Activated CD4-positive, CD25-positive, alpha-beta regulatory T cell treated with anti-CD3 and anti-CD28 coated beads, Interleukin-2, amount 50 U/mL, for 16 hours (primary cell): Measurements from ENCODE around the gene THSD4.
"Not testable (repeated sequence)": the region's sequence is repeated elsewhere in the genome, so short reads cannot be mapped to it uniquely, and the experiment has no call there.

Experiments
- DNase-seq: peaks from one replicate; pipeline ENCODE4 v3.0.0-alpha.2; 2020; ENCODE audit warnings: low read depth, low spot score

The THSD4 gene

GRCh38 chr15:71187078-71187477 lies 71.8 kb downstream of the THSD4 start:
- DNase-seq: no peak

DNA sequence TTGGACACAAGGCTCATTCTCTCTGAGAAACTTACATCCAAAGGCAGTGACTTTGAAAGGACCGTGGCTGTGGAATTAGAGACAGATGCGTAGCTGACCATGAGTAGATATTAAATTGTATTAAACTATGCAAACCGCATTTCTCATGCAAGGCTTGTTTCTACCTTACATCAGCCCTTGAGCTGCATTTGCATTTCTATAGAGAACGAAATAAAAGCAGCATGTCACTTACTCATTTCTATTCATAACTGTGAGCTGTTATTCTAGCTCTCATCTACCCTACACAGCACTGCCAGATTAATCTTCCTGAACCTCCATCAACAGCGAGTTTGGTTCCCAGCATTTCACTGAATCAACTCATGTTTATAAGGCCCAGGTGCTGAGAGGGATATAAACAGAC lies 72.3 kb downstream of the THSD4 start:
- DNase-seq: no peak

DNA sequence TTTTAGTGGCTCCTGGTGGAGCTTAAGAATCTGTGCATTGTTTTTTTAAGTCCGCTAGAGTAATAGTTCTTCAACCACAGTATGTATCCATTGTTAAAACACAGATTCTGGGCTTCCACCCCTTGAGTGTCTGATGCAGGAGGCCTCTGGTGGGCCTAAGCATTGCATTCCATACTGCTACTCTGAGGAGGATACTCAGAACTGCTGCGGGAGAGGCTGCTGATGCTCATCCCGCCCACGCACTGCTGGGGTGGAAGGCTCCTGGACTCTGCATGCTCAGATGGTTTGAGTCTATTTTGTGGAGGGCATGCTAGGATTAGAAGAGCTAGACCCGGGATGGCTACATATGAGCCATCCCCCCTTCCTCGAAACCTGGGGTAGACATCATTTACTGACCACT lies 74.4 kb downstream of the THSD4 start:
- no peak for DNase-seq

DNA sequence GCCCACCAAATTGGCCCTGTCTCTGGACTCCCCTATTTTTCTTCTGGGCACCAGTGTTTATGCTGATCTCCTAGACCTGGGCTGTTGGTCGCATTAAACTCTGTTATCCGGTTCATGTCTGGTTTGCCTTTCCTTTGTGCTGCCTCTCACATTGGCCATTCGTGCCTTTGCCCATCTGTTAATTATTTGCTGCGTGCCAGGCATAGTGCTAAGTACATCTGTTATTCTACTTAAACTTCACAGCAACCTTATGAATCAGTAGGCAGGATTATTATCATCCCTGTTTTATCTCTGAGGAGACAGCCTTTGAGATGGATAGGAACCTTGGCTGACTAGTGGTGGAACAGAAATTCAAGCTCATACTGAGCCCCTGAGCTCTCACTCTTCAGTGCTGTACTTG lies 76.0 kb downstream of the THSD4 start:
- no peak for DNase-seq

- DNase-seq: no peak
Observed at GRCh38 chr15:71192816-71193215, 77.5 kb downstream of the THSD4 start.

DNA sequence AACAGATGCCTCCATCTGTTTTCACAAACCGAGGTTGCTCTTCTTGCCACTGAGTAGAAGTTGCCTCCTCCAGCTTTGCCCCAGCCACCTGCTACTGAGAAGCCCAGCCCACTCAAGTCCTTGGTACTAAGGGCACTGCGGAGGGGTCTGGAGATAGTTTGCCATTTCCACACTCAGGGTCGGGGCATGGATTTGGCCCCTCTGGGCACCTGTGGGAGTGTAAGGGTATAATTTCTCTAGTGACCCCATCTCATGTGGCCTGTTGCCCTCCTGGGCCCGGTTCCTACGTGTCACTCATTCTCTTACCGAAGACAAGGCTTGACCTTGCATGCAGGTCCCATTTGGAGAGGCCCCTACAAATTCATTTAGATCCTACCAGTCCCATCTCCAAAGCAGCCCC lies 79.0 kb downstream of the THSD4 start:
- DNase-seq: no peak

GRCh38 chr15:71195242-71195641 lies 80.0 kb downstream of the THSD4 start:
- DNase-seq: no peak

GRCh38 chr15:71197620-71198019 lies 82.3 kb downstream of the THSD4 start:
- DNase-seq: no peak

DNA sequence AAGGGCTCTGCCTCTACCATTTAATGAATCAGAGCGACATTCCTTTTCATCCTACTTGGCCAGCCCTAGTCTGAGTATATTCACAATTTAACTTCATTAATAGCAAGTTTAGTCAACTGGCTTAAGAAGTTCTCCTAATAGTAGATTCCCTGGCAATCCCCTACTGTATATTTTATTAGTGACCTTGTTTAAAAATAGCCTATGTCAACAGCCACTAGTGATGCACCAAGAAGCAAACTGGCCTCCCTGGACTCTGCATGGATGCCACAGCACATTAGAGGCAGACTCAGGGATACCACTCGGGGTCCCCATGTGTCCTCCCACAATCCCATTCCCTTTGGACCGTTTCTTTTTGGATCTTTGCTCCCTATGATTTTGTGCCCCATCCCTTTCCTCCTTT lies 83.6 kb downstream of the THSD4 start:
- DNase-seq: no peak

DNA sequence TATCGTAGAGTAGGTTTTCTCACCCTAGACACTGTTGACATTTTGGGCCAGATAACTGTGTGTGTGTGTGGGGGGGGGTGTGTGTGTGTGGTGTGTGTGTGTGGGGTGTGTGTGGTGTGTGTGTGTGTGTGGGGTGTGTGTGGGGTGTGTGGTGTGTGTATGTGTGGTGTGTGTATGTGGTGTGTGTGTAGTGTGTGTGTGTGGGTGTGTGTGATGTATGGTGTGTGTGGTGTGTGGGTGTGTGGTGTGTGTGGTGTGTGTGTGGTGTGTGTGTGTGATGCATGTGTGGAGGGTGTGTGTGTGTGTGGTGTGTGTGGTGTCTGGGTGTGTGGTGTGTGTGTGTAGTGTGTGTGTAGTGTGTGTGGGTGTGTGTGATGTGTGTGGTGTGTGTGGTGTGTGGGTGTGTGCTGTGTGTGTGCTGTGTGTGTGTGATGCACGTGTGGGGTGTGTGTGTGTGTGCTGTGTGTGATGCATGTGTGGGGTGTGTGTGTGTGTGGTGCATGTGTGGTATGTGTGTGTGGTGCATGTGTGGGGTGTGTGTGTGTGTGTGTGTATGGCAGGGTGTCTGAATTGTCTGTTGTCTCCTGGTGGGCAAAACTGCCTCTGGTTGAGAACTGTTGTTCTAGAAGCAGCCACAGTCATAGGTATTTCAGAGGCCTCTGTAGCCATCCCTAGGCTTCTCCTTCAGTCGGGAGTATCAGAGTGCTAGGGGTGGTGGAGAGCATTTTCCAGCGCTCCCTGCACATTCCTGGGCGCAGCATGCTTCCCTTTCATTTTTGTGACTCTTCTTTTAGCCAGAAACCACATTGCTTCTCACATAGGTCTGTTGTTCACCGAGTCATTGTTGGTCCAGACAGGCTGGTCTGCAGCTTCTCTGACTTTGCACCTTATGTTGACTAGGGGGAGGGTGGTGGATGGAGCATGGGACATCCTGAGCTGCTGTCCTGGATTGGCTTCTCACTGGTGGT lies 84.4 kb downstream of the THSD4 start:
- DNase-seq: no peak

- DNase-seq: no peak
Observed at GRCh38 chr15:71201477-71201876, 86.2 kb downstream of the THSD4 start.

GRCh38 chr15:71202712-71203111 lies 87.4 kb downstream of the THSD4 start:
- DNase-seq: no peak

- DNase-seq: no peak
Observed at GRCh38 chr15:71203586-71204474, 88.6 kb downstream of the THSD4 start.

- DNase-seq: no peak
Observed at GRCh38 chr15:71207141-71207540, 91.9 kb downstream of the THSD4 start.

DNA sequence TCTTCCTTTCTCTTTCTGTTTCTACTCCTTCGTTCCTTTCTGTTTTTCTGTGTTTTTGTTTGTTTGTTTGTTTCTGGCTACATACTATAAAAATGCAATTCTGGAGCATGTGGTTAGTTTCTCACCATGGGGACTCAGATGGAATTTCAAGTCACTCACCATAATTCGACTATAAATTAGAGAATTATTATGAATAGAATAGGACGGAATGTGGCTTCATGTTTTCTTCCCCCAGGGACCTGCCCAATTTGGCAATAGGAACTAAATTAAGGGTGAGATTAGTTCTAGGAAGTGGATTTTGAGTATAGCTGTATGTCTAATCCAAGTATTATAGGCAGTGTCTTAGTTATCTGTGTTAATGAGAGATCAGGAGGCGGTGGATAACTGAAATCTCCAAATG lies 96.9 kb downstream of the THSD4 start:
- DNase-seq: no peak

DNA sequence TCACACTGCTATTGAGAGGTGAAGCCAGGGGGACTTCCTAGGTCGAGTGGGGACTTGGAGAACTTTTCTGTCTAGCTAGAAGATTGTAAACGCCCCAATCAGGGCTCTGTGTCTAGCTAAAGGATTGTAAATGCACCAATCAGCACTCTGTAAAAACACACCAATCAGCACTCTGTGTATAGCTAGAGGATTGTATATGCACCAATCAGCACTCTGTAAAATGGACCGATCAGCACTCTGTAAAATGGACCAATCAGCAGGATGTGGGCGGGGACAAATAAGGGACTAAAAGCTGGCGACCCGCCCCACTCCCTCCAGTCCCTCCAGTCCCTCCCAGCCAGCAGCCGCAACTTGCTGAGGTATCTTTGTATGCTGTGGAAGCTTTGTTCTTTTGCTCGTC lies 98.7 kb downstream of the THSD4 start:
- not testable (repeated sequence) for DNase-seq

GRCh38 chr15:71215126-71215894 lies 100.0 kb downstream of the THSD4 start:
- no peak for DNase-seq

- no peak for DNase-seq
Observed at GRCh38 chr15:71218272-71218805, 103.1 kb downstream of the THSD4 start.

DNA sequence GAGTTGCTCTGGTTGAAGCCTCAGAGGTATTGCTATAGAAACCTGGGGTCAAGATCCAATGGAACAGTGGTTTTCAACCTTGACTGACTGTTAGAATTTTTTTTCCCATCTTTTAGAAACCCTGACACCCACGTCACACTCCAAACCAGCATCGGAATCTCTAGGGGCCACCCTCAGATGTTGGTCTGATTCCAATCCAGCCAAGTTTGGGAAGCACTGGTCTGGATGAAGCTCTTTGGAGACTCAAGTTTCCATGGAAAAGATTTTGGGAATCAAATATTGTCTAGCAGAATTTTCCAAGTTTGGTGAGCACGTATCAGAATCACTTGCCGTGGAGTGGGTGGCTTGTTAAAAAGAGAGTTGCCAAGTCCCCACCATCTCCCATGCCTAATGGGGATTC lies 103.8 kb downstream of the THSD4 start:
- DNase-seq: no peak

DNA sequence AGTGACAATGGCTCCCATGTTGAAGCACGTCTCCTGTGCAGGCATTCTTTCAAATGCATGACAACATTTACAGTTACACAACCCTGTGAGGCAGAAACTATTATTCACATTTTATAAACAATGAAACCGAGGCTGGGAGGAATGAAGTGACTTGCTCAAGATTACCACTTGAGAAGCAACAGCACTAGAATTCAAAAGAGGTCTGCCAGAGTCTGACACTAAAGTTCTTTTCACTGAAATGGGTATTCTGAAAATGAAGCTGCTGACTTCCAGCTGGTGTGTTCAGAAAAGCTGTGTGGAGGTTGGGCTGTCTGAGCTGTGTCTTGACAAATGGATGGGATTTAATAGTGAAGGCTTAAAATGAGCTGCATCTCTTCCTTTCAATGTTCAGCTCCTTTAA lies 104.4 kb downstream of the THSD4 start:
- no peak for DNase-seq

GRCh38 chr15:71220828-71221227 lies 105.6 kb downstream of the THSD4 start:
- no peak for DNase-seq

GRCh38 chr15:71221417-71221816 lies 106.1 kb downstream of the THSD4 start:
- DNase-seq: no peak
